GM19351 (cell line): ENCODE data around the gene MED27.
"Not testable (repeated sequence)": the region's sequence is repeated elsewhere in the genome, so short reads cannot be mapped to it uniquely, and the experiment has no call there.

Source experiments
- ATAC-seq: cut with Tn5 transposase; IDR thresholded peaks from one replicate; pipeline ENCODE4 v1.9.1; 2021; ENCODE audit warnings: mild to moderate bottlenecking, moderate library complexity; ENCODE audit not compliant: unreplicated experiment

Gene MED27

GRCh38 chr9:131934673-131935072 is 145.0 kb downstream of the MED27 start:
- no peak for ATAC-seq

DNA sequence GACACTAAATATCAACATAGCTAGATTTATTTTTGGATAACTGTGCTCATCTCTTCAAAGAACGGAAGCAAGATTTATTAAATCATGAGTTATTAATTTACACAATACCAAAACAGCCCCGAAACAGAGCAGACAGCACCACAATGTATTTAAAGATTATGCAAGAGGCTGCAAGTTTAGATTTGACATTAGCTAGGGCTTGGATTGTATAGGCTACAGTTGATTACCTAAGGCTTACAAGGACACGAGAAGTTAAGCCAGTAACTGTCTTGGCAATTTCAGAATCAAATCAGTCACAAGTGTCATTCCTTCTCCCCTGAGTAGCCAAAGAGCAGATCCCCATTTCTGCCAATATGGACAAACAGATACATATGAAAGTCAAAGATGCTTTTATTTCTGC is 152.6 kb downstream of the MED27 start:
- ATAC-seq = no peak

- no peak for ATAC-seq
These were observed 153.2 kb downstream of the MED27 start for GRCh38 chr9:131926360-131926922.

GRCh38 chr9:131925677-131926177 is 153.9 kb downstream of the MED27 start:
- ATAC-seq = no peak

DNA sequence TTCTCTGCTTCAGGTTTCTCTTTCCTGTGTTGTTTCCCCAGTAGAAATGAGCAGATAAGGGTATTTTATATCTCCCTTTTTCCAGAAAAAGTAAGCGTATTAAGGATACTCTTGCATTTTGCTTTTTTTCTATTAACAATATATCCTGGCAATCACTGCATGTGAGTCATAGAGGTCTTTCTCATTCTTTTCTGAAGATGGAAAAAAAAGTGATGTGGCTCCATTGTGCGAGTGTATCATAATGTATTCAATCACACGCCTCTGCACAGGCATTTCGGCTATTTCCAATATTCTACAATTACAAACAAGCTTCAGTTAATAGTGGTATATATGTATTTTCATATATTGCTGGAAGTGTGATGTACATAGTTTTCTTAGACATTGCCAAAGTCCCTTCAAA is 155.9 kb downstream of the MED27 start:
- no peak for ATAC-seq

GRCh38 chr9:131923132-131923671 is 156.5 kb downstream of the MED27 start:
- ATAC-seq = no peak

- ATAC-seq = not testable (repeated sequence)
These were observed 158.0 kb downstream of the MED27 start for GRCh38 chr9:131921635-131922034.

- ATAC-seq = no peak
These were observed 160.5 kb downstream of the MED27 start for GRCh38 chr9:131919216-131919615.

DNA sequence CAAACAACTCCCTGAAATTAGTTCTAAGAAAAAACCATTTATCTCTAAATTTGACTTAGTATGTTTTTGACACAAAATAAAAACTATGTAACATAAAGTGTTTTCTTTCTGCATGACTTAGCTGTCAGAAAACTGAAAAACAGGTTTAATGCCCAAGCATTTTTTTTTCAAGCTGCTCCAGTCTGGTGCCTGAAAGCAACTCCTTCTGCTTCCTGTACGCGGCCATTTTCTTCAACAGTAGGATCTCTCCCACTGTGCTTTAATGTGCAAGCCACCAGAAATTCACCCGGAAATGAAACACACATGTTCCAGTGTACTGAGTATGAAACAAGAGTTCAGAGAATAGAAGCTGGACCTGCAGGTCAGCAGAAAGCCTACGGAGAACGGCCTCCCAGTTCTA is 161.2 kb downstream of the MED27 start:
- no peak for ATAC-seq

DNA sequence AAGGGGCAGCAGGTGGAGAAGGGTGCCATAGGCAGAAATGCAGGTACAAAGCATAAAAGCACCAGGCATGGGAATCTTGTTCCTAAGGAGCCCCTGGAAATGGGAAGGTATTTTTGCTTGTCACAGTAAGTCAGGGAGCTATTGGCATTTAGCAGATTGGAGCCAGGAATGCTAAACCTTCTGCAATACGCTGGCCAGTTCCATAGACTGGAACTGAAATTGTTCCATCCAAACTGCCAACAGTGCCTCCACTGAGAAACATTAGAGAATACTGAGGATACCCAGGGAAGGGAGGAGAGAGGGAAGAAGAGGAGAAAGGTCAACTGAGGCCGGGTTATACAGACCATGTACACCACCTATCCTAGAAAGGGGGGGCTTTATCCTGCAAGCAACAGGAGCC is 162.7 kb downstream of the MED27 start:
- no peak for ATAC-seq

GRCh38 chr9:131915181-131915580 is 164.5 kb downstream of the MED27 start:
- no peak for ATAC-seq

DNA sequence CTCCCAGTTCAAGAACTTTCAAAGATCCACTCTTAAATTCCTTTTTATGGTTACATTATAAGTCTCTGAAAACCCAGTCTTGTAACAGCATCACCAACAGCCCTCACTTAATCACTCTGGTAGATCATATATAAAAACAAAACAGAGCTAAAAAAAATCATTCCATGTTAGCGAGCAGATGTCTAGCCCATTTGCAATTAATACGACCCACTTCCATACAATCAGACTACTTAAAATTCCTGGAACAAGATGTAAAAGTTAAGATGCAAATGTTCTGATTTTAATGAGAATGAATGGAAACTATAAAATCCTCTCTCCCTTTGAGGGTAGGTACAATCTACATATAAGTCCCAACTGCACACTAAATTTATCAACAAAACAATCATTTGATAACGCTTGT is 167.0 kb downstream of the MED27 start:
- no peak for ATAC-seq

DNA sequence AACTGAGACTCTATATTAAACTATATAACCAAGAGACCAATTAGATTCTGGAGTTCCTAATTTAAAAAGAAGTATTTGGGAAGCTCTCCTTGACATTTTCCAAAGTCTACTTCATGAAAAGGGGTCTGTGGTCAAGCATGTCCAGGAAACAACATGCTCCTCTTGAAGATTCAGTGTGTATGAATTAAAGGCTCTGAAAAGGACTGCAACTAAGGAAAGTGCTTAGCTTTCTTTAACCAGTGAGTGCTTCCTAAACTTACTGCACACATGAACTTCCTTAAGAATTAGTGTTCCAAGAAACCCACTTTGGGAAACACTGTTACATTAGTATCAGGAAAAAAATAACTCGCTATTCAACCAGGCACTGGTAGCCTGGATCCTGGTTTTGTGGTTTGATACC is 167.6 kb downstream of the MED27 start:
- ATAC-seq = no peak

GRCh38 chr9:131910572-131910971 is 169.1 kb downstream of the MED27 start:
- no peak for ATAC-seq

DNA sequence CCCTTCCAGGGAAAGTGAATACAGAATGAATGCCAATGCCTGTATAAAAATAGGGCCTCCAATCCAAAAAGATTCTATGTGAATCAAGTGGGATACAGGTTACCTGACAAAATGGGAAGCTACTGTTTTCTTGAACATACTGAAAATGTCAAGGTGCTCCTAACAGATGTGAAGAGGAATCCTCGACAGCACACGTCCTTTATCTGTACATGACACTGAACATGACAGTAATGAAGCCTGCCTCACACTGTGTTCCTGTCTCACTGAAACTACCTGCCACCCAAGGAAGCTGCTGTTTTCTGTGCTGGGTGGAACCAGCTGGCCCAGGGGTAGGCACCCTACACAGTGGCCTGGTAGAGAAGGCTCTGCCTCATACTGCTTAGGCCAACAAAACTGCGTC is 174.5 kb downstream of the MED27 start:
- ATAC-seq = no peak

GRCh38 chr9:131899296-131900228 is 180.1 kb downstream of the MED27 start:
- no peak for ATAC-seq

DNA sequence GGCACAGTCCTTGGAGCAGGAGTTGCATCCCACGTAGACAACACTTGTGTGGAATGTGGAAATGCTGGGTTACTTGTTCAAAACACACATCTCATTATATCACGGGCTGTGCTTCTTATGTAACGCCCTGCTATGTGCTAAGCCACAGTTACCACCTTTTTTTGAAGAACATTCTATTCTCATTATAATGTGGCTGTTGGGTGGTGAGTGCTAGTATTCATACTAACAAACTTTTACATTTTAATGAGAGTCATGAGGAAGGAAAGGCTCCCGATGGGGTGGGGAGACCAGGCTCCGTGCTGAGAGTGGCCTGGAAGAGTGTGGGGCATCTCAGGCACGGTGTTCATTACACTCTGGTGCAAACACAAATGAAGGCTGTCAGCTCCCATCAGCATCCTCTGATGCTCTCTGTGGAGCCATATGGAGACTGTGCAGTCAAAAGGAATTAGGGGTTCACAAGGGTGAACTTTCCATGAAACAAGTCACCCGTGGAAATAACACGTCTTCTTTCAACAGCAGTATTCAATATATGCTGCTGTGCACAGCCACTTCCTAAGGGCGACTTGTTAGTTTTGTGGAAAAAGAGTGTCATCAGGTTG is 186.7 kb downstream of the MED27 start:
- ATAC-seq = no peak

DNA sequence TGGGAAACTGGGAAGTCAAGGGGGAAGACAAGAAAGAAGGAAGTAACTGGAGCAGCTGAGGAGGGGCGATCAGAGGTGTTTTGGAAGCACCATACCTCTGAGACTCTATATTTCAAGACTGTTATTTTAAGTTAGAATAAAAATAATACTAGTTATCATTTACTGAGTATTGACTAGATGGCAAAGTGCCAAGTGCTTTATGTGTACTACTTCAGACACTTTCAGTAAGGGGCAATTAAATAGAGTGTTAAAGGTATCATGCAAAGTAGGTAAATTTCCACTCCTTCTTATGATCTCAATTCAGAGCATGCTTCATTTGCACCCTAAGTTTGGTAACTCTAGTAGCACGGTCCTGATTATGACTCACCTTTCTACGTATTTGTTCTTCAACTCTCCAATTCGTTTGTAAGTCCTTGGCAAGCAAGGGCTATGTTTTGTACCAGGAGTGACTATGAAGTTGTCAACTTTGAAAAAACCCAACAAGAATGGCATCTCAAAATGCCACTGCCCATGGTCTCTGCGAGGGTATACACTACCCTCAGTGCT is 187.4 kb downstream of the MED27 start:
- no peak for ATAC-seq

GRCh38 chr9:131891598-131891997 is 188.1 kb downstream of the MED27 start:
- ATAC-seq = no peak

DNA sequence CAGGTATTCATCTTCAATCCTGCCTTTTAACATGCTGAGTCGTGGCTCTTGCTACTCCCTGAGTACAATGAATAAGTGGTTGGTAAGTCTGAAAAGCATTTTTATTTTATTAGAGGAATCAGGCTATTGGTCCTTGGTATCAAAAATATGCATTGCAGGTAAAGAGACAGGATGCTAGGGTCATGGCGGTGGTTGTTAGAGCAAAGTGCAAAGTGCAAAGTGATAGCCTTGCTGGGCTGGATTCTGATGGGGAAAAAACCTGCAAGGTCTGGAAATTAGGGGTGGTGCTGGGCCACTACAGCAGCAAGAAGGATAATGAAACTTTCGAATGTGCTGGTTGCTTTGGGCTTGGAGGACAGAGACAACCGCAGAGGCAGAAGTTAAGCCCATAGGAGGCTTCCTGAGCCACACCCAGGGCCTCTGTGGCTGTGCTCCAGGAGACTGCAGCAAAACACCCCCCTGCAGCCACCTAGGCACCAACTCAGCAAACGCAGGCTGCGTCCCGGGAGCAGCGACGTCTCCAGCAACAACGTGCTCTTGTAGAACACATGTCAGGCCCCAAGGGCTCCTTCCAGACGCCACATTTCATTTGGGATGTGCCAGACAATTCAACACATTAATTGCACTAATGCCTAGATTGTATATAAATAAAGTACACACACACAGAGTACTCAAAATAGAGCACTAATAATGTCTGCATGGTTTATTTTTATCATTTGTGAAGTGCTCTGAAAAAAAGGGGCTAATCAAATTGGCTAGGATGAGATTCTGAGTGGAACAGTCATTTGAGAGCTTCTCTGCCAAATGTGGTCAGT is 190.0 kb downstream of the MED27 start:
- no peak for ATAC-seq
